Natural killer cell (primary cell): ENCODE data around the gene ST6GALNAC6. TPM values are rescaled to one million over a fixed set of nuclear protein-coding genes. Genes with fewer than 3 reads are reported as not detected.

Experiments
- ATAC-seq, 3 donors: fragments of 150-1000 bp in 2 of 3; fragments of 200-7000 bp in 1 of 3; cut with Tn5 transposase; 1 replicate in 1 of 3; 2 replicates in 2 of 3; pipeline ENCODE4 v1.10.0; 2021; ENCODE audit warnings: mild to moderate bottlenecking in 2 of 3, moderate library complexity in 2 of 3
- DNase-seq, 2 donors: peaks; one replicate each; pipeline versions ENCODE4 v3.0.0 to v3.0.0-alpha.2; 2013 to 2021; ENCODE audit warnings: mixed read lengths in 1 of 2
- H3K27ac ChIP-seq: one replicate; pipeline ENCODE4 v1.5.1; 2013; ENCODE audit warnings: mild to moderate bottlenecking, low read length
- H3K27me3 ChIP-seq: one replicate; pipeline ENCODE4 v1.6.1; 2013; ENCODE audit warnings: low read length; ENCODE audit not compliant: control insufficient read depth, insufficient read depth
- H3K36me3 ChIP-seq: one replicate; pipeline ENCODE4 v1.6.1; 2013; ENCODE audit warnings: low read length; ENCODE audit not compliant: control insufficient read depth, insufficient read depth
- H3K4me1 ChIP-seq: one replicate; pipeline ENCODE4 v1.6.1; 2013; ENCODE audit warnings: low read length; ENCODE audit not compliant: control insufficient read depth, insufficient read depth
- H3K4me3 ChIP-seq: one replicate; pipeline ENCODE4 v1.5.1; 2013; ENCODE audit warnings: low read length
- H3K9me3 ChIP-seq: one replicate; pipeline ENCODE4 v1.6.1; 2013; ENCODE audit warnings: low read length; ENCODE audit not compliant: control insufficient read depth, insufficient read depth
- H3K27ac Mint-ChIP-seq, 2 donors: one replicate each; pipeline ENCODE4 v1.8.0; 2022; ENCODE audit warnings: mild to moderate bottlenecking in 2 of 2, mixed read lengths in 2 of 2, moderate library complexity in 1 of 2
- H3K27me3 Mint-ChIP-seq, 2 donors: one replicate each; pipeline ENCODE4 v1.8.0; 2022; ENCODE audit warnings: low read depth in 2 of 2, mixed read lengths in 2 of 2
- H3K36me3 Mint-ChIP-seq: one replicate; pipeline ENCODE4 v1.8.0; 2022; ENCODE audit warnings: mixed read lengths
- H3K4me1 Mint-ChIP-seq, 2 donors: one replicate each; pipeline ENCODE4 v1.8.0; 2022; ENCODE audit warnings: mixed read lengths in 2 of 2
- H3K4me3 Mint-ChIP-seq: one replicate; pipeline ENCODE4 v1.8.0; 2022; ENCODE audit warnings: mild to moderate bottlenecking, moderate library complexity, mixed read lengths
- H3K9me3 Mint-ChIP-seq, 2 donors: one replicate each; pipeline ENCODE4 v1.8.0; 2022; ENCODE audit warnings: mixed read lengths in 2 of 2
- CTCF ChIP-seq: fragments of 200-600 bp; IDR thresholded peaks from one replicate; pipeline ENCODE4 v1.8.0; 2022; ENCODE audit warnings: antibody characterized with exemption
- WGBS: methylation state at CpG from one replicate; pipeline ENCODE4 v1.1.7; 2013; ENCODE audit warnings: missing lambda C conversion rate; ENCODE audit not compliant: insufficient coverage; 5-methylcytosine and 5-hydroxymethylcytosine counted together
- intact Hi-C: fragments of 100-400 bp; cut with micrococcal nuclease; formaldehyde crosslinking; loops from one replicate; pipeline ENCODE4 v1.14.2; 2022
- total RNA-seq, 4 donors: library from RNA; stranded (reverse); fragments of 120-200 nt in 1 of 4; gene quantifications; one replicate each; pipeline versions ENCODE4 v1.2.3 to v1.2.4, GENCODE V29; 2013 to 2022

The ST6GALNAC6 gene
- total RNA-seq, 3 donors from 2014 or later (not counting 1 experiment from before 2014, with no cell fraction given): 120 to 148 (median 127) TPM

DNA sequence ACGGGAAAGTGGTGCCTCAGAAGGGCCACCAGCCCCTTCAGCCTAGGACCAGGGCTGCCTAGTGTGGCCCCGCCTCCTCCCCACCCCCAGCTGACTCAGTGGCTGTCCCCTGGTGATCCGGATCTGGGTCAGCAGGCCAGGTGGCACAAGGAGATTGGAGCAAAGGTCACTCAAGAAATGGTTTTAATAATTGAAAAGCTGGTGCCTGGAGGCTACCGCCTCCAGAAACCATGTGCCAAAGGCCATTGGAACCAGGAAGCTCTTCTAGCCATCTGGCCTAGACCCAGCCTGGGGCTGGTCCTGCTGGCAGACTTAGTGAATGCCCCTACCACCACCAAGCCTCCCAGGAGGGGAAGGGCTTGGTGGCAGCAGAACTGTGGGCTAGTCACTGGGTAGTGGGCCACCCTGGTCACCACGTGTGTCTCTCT lies 15.9 kb upstream of the ST6GALNAC6 start:
- Histone ChIP-seq H3K27ac (peak overlapping the region; percentile 70), H3K36me3 (peaks cover 26% of the 10 kb centered on the region), H3K27me3 (no peaks in the 10 kb centered on the region), H3K4me1 (peaks cover 60% of the 10 kb centered on the region), H3K9me3 (no peaks in the 10 kb centered on the region), H3K4me3 (no peak overlapping the region)
- H3K27ac Mint-ChIP-seq: peak overlapping the region in 1 of 2 donors; percentile 55
- H3K4me3 Mint-ChIP-seq: peak overlapping the region; percentile 21
- no peaks in the 10 kb centered on the region for H3K9me3 Mint-ChIP-seq
- intact Hi-C loops: loop anchor here (5.0 to 10.0 kb wide), 2 partner anchors 53 to 691 kb away; no protein-coding TSS in a partner anchor
- H3K36me3 Mint-ChIP-seq: no peaks in the 10 kb centered on the region
- no peaks in the 10 kb centered on the region for H3K27me3 Mint-ChIP-seq
- H3K4me1 Mint-ChIP-seq: peaks cover 10 to 42% of the 10 kb centered on the region in 2 donors
- TF ChIP-seq CTCF: no peak
- DNase-seq (no peak), ATAC-seq (no peak)
- 68% methylated on average over 5 of the region's 5 CpGs for WGBS

DNA sequence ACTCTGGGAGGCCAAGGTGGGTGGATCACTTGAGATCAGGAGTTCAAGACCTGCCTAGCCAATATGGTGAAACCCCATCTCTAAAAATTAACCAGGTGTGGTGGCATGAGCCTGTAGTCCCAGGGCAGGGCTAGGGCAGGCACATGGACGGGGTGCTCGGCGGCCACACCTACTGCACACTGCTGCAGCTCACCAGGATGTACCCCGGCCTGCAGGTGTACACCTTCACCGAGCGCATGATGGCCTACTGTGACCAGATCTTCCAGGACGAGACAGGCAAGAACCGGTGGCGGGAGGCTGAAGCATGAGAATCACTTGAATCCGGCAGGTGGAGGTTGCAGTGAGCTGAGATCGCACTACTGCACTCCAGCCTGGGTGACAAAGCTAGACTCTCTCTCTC lies 14.3 kb upstream of the ST6GALNAC6 start:
- Histone ChIP-seq H3K36me3 (peaks cover 31% of the 10 kb centered on the region), H3K4me3 (no peak overlapping the region), H3K27ac (no peak overlapping the region), H3K4me1 (peaks cover 50% of the 10 kb centered on the region), H3K27me3 (no peaks in the 10 kb centered on the region), H3K9me3 (no peaks in the 10 kb centered on the region)
- no peaks in the 10 kb centered on the region for H3K9me3 Mint-ChIP-seq
- no peaks in the 10 kb centered on the region for H3K27me3 Mint-ChIP-seq
- no peak for TF ChIP-seq CTCF
- no peaks in the 10 kb centered on the region for H3K36me3 Mint-ChIP-seq
- H3K4me1 Mint-ChIP-seq: peaks cover 3 to 34% of the 10 kb centered on the region in 2 donors
- no peak overlapping the region for H3K4me3 Mint-ChIP-seq
- H3K27ac Mint-ChIP-seq: no peak overlapping the region
- ATAC-seq: no peak
- no peak for DNase-seq
- 94% methylated on average over 11 of the region's 11 CpGs for WGBS
- intact Hi-C loops: loop anchor here (10.0 kb wide), 1 partner anchor 689 kb away; no protein-coding TSS in a partner anchor

- intact Hi-C loops: loop anchor here (10.0 kb wide), 1 partner anchor 688 kb away; no protein-coding TSS in a partner anchor
- no peak for TF ChIP-seq CTCF
- Mint-ChIP-seq H3K4me1 (peaks cover 0 to 28% of the 10 kb centered on the region in 2 donors), H3K9me3 (no peaks in the 10 kb centered on the region), H3K36me3 (no peaks in the 10 kb centered on the region), H3K27me3 (no peaks in the 10 kb centered on the region), H3K4me3 (no peak overlapping the region), H3K27ac (no peak overlapping the region)
- no peak overlapping the region for H3K27ac ChIP-seq
- H3K36me3 ChIP-seq: peaks cover 36% of the 10 kb centered on the region
- DNase-seq: no peak
- no peak overlapping the region for H3K4me3 ChIP-seq
- 93% methylated on average over 5 of the region's 5 CpGs for WGBS
- H3K4me1 ChIP-seq: peaks cover 44% of the 10 kb centered on the region
- H3K9me3 ChIP-seq: no peaks in the 10 kb centered on the region
- no peaks in the 10 kb centered on the region for H3K27me3 ChIP-seq
- ATAC-seq: no peak
Observed at GRCh38 chr9:127912882-127913281, 13.5 kb upstream of the ST6GALNAC6 start.

- Histone ChIP-seq H3K36me3 (peaks cover 36% of the 10 kb centered on the region), H3K9me3 (no peaks in the 10 kb centered on the region), H3K27ac (no peak overlapping the region), H3K4me1 (peaks cover 42% of the 10 kb centered on the region), H3K27me3 (no peaks in the 10 kb centered on the region), H3K4me3 (no peak overlapping the region)
- Mint-ChIP-seq H3K27ac (no peak overlapping the region), H3K9me3 (no peaks in the 10 kb centered on the region), H3K4me1 (peaks cover 0 to 22% of the 10 kb centered on the region in 2 donors), H3K27me3 (no peaks in the 10 kb centered on the region), H3K4me3 (no peak overlapping the region), H3K36me3 (no peaks in the 10 kb centered on the region)
- 97% methylated on average over 31 of the region's 31 CpGs for WGBS
- ATAC-seq (no peak), DNase-seq (no peak)
- intact Hi-C loops: loop anchor here (10.0 kb wide), 1 partner anchor 687 kb away; no protein-coding TSS in a partner anchor
- no peak for TF ChIP-seq CTCF
Observed at GRCh38 chr9:127912296-127912695, 12.9 kb upstream of the ST6GALNAC6 start.
